Measurements from ENCODE around the gene FANCM. TPM values are rescaled to one million over a fixed set of nuclear protein-coding genes. Genes with fewer than 3 reads are reported as not detected.

The FANCM gene
- total RNA-seq, 1 donor, result 13.9 TPM

DNA sequence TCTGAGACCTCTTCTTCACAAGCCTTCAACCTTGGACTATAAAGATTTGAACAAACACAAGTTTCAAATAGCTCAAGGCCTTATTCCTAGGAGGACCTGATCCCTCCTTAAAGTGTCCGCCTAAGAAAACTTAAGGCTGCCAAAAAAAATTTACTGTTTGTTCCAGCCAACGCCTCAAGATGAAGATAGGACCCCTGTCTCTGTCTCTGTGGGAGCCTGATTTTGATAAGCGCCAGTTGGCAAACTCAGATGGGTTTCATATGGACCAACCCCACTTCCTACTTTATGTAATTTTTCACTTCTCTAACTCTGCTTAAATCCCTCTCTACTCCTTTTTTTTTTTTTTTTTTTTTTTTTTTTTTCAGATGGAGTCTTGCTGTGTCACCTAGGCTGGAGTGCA lies 12.5 kb upstream of the FANCM start:
- no peak overlapping the region for H3K4me3 ChIP-seq (ENCODE audit: low read depth, low read length)
- DNase-seq (ENCODE audit: low read depth), result no peak
- TF ChIP-seq, protein P1, sequence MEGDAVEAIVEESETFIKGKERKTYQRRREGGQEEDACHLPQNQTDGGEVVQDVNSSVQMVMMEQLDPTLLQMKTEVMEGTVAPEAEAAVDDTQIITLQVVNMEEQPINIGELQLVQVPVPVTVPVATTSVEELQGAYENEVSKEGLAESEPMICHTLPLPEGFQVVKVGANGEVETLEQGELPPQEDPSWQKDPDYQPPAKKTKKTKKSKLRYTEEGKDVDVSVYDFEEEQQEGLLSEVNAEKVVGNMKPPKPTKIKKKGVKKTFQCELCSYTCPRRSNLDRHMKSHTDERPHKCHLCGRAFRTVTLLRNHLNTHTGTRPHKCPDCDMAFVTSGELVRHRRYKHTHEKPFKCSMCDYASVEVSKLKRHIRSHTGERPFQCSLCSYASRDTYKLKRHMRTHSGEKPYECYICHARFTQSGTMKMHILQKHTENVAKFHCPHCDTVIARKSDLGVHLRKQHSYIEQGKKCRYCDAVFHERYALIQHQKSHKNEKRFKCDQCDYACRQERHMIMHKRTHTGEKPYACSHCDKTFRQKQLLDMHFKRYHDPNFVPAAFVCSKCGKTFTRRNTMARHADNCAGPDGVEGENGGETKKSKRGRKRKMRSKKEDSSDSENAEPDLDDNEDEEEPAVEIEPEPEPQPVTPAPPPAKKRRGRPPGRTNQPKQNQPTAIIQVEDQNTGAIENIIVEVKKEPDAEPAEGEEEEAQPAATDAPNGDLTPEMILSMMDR (IDR thresholded peaks at IDR 0.05; ENCODE audit: insufficient read depth, low read length), result no peak

DNA sequence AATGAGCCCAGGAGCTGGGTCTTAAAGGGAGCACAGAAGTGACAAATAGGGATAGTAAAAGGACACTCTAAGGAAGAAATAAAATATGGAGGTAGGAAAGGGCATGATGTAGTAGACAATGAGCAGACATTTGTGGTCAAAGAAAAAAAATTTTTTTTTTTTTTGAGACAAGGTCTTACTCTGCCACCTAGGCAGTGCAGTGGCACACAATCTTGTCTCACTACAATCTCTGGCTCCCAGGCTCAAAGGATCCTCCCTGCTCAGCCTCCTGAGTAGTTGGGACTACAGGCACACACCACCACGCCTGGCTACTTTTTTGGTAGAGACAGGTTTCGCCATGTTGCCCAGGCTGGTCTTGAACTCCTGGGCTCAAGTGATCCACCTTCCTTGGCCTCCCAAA lies 10.0 kb upstream of the FANCM start:
- H3K4me3 ChIP-seq (ENCODE audit: low read depth, low read length), result no peak overlapping the region
- DNase-seq (ENCODE audit: low read depth), result no peak
- TF ChIP-seq, protein P1 (IDR thresholded peaks at IDR 0.05; ENCODE audit: insufficient read depth, low read length), result no peak

DNA sequence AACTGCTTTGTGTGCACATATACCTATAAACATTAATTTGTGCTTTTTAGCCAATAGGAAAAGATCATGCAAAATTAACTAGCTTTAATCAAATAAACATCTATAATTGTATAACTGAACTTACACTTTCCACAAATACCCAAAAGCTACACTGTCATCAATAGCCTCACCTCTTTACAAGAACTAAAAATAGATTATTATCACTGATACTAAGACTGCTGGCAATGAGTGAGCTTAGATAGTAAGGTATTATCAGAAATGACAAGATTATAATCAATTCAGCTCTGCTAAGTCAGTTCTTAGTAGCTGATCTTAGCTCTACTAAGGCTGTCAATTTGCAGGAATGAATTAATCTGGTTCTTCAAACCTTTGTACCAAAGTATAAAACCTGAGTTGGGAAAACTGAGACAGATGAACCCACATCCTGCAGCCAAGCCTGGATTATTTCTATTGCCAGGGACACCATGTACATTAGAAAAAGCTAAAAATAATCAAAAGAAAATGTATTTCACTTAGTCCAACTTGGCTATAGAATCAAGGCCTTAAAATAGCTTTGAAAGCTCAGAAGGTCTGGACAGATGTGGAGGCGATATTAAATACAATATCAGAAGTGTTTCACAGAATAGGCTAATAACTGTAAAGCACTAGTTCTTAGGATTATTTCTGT lies 6.6 kb upstream of the FANCM start:
- TF ChIP-seq, protein P1 (IDR thresholded peaks at IDR 0.05; ENCODE audit: insufficient read depth, low read length), result no peak
- DNase-seq (ENCODE audit: low read depth), result no peak

DNA sequence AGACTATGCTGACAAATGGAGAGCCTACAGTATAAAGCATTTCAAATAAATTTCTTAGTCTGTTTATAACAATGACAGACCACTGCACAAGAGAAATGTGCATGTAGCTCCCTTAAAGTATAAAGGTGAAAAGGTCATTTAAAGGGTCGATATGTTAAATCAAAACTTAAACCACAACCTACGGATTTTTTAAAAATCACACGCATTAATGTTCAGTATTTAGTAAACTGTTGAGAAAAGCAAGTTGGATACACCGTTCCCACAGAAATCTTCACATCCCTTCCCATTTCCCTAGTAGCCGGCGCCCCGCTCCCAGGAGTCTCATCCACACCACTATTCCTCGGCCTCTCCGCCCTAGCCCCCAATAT lies 2.1 kb upstream of the FANCM start:
- TF ChIP-seq, protein P1 (IDR thresholded peaks at IDR 0.05; ENCODE audit: insufficient read depth, low read length), result no peak
- DNase-seq (ENCODE audit: low read depth), result peak; percentile 13

More for the DNA sequence above, 6.6 kb upstream of the FANCM start:
- no peak overlapping the region for H3K4me3 ChIP-seq (ENCODE audit: low read depth, low read length)

DNA sequence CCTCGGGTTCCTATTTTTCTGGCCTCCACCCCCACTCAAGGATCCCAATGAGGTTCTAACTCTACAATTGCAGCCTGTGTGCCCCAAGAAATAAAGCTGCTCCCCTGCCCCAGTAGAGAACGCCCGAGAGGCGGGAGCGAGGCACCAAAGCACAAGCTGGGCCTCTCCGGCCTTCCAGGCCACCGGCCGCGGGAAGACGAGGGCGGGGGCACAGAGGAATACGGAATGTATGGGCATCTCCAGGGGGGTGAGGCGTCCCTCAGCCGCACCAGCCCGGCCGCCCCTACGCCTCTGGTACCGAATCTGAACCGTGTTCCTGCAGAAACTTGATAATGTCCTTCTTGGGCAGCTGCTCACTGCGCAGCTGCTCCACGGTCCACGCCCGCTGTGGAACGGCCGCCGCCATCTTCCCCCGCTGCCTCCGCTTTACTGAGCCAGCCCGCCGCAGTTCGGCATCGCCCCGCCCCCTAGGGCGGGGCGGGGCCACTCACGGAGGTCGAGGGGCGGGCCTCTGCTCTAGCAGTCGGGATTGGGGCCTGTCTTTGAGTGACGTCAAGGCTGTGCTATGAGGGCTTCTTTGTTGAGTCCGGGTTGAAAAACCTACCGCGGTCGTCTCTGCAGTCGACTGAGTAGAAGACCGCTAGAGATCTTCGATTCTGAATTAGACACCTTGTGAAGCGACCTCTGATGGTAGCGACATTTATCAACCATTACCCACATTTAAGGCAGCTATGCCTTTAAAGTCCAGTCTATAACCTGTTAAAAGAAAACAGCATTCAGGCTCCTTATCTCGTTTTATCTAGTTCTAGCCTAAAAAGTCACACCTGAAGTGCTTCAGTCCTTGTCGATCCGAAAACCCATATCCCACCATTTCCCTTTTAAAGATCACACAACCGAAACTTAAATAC lies 1.4 kb upstream of the FANCM start, which contains the start of gene FKBP3:
TSS of gene FKBP3 (minus strand) at position 431 of the 908 bp plus-strand sequence. CDS start at position 406, 25 bp downstream.
- TF ChIP-seq, protein P1 (IDR thresholded peaks at IDR 0.05; ENCODE audit: insufficient read depth, low read length), result peak; percentile 6
- peak within 1 kb of the TSS; percentile 85 for H3K4me3 ChIP-seq (ENCODE audit: low read depth, low read length)
- DNase-seq (ENCODE audit: low read depth), result peak; percentile 99

More for the DNA sequence above, 2.1 kb upstream of the FANCM start:
- H3K4me3 ChIP-seq (ENCODE audit: low read depth, low read length), result peak overlapping the region; percentile 85

DNA sequence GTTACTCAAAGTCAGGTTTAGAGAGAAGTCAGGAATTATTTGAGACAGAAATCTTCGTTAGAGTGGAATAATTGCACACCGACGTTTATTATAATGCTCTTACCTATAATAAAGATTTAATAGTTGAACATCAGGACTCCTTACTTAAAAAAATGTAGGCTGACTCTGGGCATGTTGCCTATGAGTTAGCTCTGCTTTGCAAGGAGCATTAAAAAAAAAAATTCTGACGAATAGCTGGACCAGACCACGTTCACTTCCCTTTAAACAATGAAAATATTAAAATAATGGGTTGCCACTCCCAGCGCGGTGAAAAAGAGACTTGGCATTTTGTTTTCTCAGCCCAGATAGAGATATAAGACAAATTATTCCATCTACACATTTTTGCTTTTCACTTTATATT lies 574 bp upstream of the FANCM start:
- H3K4me3 ChIP-seq (ENCODE audit: low read depth, low read length), result peak overlapping the region; percentile 65
- peak; percentile 61 for DNase-seq (ENCODE audit: low read depth)
- TF ChIP-seq, protein P1 (IDR thresholded peaks at IDR 0.05; ENCODE audit: insufficient read depth, low read length), result no peak

Data from fibroblast of the aortic adventitia (primary cell).